PFSK-1 (cell line): Measurements from ENCODE around the gene CUX1.
A peak's percentile ranks its signal among the peaks of the same experiment; 100 is the strongest.

Experiments
- FOXP2 ChIP-seq: optimal IDR thresholded peaks from 2 replicates; pipeline ENCODE3; 2011; ENCODE audit warnings: borderline replicate concordance, control low read depth, inconsistent platforms; ENCODE audit not compliant: insufficient read depth; ENCODE audit errors: extremely low read length, extremely low read depth
- POLR2AphosphoS5 ChIP-seq: IDR thresholded peaks from 2 replicates; pipeline ENCODE4 v1.6.1; 2012; ENCODE audit warnings: low read depth, mild to moderate bottlenecking, control low read depth, low read length, moderate library complexity
- SIN3A ChIP-seq: IDR thresholded peaks from 2 replicates; pipeline ENCODE4 v1.6.1; 2012; ENCODE audit warnings: mild to moderate bottlenecking, low read length, moderate library complexity, borderline replicate concordance; ENCODE audit not compliant: insufficient read depth
- TAF1 ChIP-seq: IDR thresholded peaks from 2 replicates; pipeline ENCODE4 v1.6.1; 2012; ENCODE audit warnings: low read length, control low read depth, borderline replicate concordance; ENCODE audit not compliant: insufficient read depth
- TF ChIP-seq, protein P1 (sequence below), 2 experiments: IDR thresholded peaks; 2 replicates each; pipeline versions ENCODE4 v1.6.1 to v1.8.0; 2011 to 2012; ENCODE audit warnings: low read depth in 2 of 2, low read length in 2 of 2, control low read depth in 1 of 2, inconsistent platforms in 1 of 2, mild to moderate bottlenecking in 1 of 2, moderate library complexity in 1 of 2; ENCODE audit not compliant: insufficient read depth in 1 of 2

Gene CUX1

DNA sequence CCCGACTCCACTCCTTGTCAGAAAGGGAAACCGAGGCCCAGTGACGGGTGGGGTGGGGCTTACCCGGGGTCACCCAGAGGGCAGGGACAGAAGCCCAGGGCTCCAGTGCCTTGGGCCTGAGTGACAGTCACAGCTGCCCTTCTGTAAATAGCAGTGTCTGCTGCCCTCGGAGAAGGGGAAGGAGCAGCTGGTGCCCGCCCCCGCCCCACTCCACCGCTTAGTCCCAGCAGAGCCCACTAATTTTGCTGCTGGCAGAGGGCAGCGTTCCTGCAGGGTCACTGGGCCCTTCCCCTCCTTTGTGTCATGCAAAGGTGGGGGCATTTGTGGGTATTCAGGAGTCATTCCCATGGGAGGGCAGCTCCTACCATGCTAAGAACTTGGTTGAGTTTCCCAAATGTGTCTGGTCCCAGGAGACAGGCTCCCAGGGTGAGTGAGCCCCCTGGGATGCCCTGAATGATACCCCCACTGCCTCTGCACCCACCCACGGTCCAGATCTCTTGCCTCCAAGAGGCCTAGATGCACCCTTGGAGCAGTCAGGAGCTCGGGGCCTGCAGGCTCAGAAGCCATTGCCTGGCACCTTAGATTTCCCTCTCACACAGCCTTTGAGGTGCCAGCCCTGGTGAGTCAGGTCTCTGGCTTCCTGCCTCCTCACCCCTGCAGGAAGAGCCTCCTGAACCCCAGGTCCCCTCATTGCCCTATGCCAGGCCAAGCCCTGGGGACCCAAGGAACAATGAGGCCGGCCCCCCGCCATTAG is 486.4 kb downstream of the CUX1 start:
- TF ChIP-seq, protein P1, sequence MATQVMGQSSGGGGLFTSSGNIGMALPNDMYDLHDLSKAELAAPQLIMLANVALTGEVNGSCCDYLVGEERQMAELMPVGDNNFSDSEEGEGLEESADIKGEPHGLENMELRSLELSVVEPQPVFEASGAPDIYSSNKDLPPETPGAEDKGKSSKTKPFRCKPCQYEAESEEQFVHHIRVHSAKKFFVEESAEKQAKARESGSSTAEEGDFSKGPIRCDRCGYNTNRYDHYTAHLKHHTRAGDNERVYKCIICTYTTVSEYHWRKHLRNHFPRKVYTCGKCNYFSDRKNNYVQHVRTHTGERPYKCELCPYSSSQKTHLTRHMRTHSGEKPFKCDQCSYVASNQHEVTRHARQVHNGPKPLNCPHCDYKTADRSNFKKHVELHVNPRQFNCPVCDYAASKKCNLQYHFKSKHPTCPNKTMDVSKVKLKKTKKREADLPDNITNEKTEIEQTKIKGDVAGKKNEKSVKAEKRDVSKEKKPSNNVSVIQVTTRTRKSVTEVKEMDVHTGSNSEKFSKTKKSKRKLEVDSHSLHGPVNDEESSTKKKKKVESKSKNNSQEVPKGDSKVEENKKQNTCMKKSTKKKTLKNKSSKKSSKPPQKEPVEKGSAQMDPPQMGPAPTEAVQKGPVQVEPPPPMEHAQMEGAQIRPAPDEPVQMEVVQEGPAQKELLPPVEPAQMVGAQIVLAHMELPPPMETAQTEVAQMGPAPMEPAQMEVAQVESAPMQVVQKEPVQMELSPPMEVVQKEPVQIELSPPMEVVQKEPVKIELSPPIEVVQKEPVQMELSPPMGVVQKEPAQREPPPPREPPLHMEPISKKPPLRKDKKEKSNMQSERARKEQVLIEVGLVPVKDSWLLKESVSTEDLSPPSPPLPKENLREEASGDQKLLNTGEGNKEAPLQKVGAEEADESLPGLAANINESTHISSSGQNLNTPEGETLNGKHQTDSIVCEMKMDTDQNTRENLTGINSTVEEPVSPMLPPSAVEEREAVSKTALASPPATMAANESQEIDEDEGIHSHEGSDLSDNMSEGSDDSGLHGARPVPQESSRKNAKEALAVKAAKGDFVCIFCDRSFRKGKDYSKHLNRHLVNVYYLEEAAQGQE (IDR thresholded peaks at IDR 0.05; ENCODE audit: insufficient read depth in 1 of 2, low read depth in 2 of 2, low read length in 2 of 2): no peak
- no peak for TF ChIP-seq TAF1
- no peak for TF ChIP-seq SIN3A
- no peak for TF ChIP-seq POLR2AphosphoS5
- TF ChIP-seq FOXP2: no peak

DNA sequence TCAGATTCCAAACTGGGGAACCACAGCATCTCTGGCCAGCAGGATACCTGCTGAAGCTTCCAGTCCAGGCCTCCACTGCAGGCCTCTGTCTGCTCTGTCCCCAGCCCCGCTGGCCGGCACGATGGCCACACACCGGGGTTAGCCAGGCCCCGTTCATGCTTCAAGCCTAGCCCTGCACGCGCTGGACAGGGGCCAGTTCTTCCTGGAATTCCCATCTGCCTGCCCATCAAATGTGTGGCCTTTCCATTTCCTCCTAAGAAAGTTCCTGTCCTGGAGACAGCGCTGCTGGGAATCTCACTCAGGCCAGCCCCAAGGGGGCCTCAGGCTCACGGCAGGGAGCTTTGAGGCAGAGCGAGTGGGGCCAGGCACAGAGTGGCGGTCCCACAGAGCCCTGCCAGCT is 487.2 kb downstream of the CUX1 start:
- TF ChIP-seq FOXP2: no peak
- TF ChIP-seq TAF1: no peak
- no peak for TF ChIP-seq SIN3A
- TF ChIP-seq, protein P1 (IDR thresholded peaks at IDR 0.05; ENCODE audit: insufficient read depth in 1 of 2, low read depth in 2 of 2, low read length in 2 of 2): peak; percentile 74 to 84
- no peak for TF ChIP-seq POLR2AphosphoS5

DNA sequence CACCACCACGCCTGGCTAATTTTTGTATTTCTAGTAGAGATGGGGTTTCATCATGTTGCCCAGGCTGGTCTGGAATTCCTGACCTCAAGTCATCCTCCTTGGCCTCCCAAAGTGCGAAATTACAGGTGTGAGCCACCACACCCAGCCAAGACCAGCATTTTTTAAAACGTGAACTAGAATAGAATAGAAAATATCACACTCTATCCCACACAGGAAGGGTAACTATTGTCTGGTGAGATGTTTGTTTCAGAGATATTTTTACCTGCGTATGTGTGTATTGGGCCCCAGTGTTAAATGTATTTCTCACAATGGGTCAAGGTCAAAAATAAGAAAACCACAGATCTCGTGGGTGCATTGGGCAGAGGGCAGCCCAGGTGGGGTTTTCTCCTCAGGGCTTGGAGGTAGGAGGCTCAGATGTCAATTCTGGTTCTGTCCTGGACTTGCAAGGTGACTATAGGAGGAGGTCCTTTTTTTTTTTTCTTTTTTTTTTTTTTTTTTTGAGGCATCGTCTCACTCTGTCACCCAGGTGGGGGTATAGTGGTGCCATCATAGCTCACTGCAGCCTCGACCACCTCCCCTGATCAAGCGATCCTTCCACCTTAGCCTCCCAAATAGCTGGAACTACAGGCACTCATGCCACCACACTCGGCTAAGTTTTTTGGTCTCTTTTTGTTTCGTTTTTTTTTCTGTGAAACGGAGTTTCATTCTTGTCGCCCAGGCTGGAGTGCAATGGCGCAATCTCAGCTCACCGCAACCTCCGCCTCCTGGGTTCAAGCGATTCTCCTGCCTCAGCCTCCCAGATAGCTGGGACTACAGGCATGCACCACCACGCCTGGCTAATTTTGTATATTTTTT is 488.2 kb downstream of the CUX1 start:
- TF ChIP-seq SIN3A: no peak
- TF ChIP-seq, protein P1 (IDR thresholded peaks at IDR 0.05; ENCODE audit: insufficient read depth in 1 of 2, low read depth in 2 of 2, low read length in 2 of 2): no peak
- TF ChIP-seq POLR2AphosphoS5: no peak
- no peak for TF ChIP-seq TAF1
- TF ChIP-seq FOXP2: no peak

DNA sequence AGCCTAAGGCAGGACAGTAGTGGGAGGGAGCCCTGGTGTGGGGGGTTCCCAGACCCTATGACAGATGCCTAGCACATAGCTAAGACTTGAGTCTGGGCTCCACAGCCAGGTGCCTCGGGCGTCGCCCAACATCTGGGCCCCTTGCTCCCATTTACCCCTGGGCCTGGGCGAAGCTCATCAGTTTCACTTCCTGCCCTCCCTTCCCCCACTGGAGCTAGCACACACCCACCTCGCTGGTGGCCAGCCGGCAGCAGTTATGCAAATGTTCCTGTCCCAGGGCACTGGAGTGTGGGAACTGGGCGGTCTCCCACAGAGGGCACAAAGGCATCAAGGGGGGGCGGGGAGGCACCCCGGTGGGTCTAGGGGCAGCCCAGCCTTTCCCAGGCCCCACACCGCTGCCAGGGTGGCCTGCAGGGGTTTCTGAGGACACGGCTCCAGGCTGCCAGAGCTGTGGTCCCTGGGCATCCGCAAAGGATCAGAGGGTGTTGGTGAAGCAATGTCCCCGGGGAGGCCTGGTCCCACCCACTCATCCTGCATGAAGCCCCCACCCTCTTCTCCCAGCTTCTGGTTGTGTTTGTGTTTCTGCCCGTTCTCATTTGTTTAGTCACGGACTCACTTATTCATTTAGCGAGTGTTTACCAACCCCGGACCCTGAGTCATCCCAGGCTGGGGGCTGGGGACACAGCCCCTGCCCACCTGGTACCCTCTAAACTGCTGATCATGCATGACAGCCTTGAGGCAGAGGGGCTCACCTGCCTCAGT is 489.7 kb downstream of the CUX1 start:
- no peak for TF ChIP-seq SIN3A
- no peak for TF ChIP-seq FOXP2
- TF ChIP-seq, protein P1 (IDR thresholded peaks at IDR 0.05; ENCODE audit: insufficient read depth in 1 of 2, low read depth in 2 of 2, low read length in 2 of 2): no peak
- TF ChIP-seq POLR2AphosphoS5: no peak
- no peak for TF ChIP-seq TAF1
